AG09319 (cell line): ENCODE results near the gene RAB11FIP2.

Experiments
- DNase-seq: peaks from one replicate; pipeline ENCODE4 v3.0.0-alpha.2; 2010; ENCODE audit warnings: low read depth; ENCODE audit errors: extremely low read depth
- CTCF ChIP-seq: IDR thresholded peaks from 2 replicates; pipeline ENCODE4 v1.5.1; 2011; ENCODE audit warnings: low read depth, mild to moderate bottlenecking, inconsistent platforms, low read length, moderate library complexity

RAB11FIP2 gene

GRCh38 chr10:117997673-117998072 is 49.1 kb downstream of the RAB11FIP2 start:
- no peak for TF ChIP-seq CTCF
- no peak for DNase-seq

- DNase-seq, result no peak
- no peak for TF ChIP-seq CTCF
These were observed 50.0 kb downstream of the RAB11FIP2 start for GRCh38 chr10:117996709-117997108.

DNA sequence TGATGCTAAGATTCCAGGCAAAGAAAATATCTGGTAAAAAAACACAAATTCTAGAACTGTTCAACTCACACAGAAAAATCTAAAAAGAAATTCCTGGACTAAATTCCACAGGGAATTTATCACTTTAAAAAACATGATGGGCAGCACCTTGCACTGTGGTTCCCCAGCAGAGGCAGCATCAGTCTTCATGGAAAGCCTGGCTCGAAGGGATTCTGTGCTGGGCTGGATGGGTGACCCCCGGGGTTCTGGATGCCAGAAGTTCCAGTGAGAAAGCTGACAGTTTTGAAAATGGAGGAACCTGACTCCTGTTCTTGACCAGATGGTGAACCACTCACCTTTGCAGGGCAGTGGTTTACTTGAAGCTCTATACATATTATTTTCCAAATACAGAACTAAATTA is 52.0 kb downstream of the RAB11FIP2 start:
- DNase-seq, result no peak
- no peak for TF ChIP-seq CTCF

DNA sequence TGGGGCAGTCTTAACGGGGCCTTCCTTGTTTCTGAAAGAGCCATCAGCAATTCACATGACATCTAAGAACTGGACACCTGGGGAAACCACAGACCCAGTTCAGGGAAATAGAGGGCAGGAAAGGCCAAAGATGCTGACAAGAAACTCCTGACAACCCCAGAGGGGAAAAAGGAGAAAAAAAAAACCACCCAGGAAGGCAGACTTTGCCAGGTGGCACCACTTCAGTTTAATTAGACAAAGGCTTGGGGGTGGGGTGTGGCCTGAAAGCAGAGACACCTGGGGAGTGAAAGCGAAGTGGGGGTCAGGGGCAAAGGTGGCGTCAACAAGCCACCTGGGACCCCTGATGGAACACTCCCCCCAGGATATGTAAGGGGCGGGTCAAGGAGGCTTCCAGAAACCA is 53.6 kb downstream of the RAB11FIP2 start:
- DNase-seq, result no peak

DNA sequence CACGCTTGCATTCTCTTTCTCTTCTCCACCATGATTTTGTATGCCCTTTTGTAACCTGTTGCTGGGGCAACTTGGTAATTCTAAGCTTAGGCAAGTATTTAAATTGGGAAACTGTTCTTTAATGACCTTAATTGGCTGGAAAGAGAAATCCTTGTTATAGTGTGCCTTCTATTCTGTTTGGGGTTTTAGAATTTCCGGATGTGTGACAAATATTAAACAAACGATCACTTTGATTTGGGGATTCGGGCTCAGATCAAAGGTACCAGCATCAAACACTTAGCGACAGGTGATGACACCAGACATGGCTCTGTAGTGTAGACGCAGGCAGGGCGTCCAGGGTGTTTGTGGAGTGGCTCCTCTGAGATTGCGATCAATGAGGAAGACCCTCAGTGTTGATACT is 55.0 kb downstream of the RAB11FIP2 start:
- no peak for TF ChIP-seq CTCF
- no peak for DNase-seq

More for the DNA sequence above, 53.6 kb downstream of the RAB11FIP2 start:
- no peak for TF ChIP-seq CTCF

DNA sequence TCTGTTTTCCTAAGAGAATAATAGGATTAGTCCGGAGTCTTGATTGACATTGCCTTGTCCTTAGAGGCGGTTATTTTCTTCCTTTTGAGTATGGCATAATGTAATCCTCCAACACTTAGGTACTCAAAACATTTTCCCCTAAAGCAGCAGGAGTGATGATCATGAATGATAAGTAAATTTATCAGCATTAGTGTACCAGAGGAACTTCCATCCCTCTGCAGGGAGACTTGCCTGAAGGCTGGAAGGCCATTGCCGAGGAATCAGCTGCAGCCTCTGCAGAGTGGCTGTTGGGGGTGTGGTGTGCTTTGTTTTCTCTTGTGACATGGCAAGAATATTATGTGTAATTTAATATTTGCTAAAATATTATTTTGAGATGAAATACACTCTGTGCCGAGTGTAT is 56.8 kb downstream of the RAB11FIP2 start:
- no peak for TF ChIP-seq CTCF
- DNase-seq, result no peak

- DNase-seq, result no peak
- TF ChIP-seq CTCF, result no peak
These were observed 57.9 kb downstream of the RAB11FIP2 start for GRCh38 chr10:117988814-117989213.
